Measurements from ENCODE around the gene CYP21A2.
"Not testable (repeated sequence)": the region's sequence is repeated elsewhere in the genome, so short reads cannot be mapped to it uniquely, and the experiment has no call there.

CYP21A2 gene

DNA sequence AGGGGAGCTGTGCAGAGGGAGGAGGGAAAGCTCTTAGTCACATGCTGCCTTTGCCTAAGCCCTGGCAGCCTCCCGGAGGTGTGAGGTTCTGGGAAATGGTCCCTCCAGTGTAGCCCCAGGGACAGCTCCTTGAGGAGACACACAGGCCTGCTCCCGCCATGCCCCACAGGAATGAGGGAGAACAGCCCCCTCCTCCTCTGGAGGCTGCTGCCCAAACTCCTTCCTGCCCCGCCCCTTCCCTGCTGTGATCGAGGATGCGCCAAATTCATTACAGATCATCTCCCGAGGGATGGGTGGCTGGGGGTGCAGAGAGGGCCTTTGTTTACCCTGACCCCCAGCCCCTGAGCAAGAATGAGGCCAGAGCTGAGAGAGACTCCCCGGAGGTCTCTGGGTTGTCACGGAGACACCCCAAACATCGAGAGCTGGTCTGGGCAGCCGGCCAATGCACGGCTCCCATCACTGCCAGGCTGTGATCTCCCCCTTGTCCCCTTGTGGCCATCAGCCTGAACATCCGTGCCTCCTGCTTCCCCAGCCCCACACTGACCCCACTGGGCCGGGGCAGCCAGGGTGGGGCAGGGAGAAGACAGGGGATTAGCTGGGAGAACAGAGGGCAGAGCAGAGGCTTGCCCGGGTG, 8.4 kb downstream of the CYP21A2 start:
- FAIRE-seq (no peak), DNase-seq (ENCODE audit: insufficient read length, low spot score) (no peak)
- TF ChIP-seq SPI1 (IDR thresholded peaks at IDR 0.05; ENCODE audit: low read depth, low read length), result no peak
- TF ChIP-seq TAF1 (IDR thresholded peaks at IDR 0.05; ENCODE audit: low read depth, low read length), result no peak
- TF ChIP-seq PAX5 (IDR thresholded peaks at IDR 0.05; ENCODE audit: insufficient read depth, low read length, severe bottlenecking), result no peak
- no peak for TF ChIP-seq POU2F2 (IDR thresholded peaks at IDR 0.05; ENCODE audit: low read depth, low read length)
- TF ChIP-seq POLR2AphosphoS5 (IDR thresholded peaks at IDR 0.05; ENCODE audit: low read depth, low read length), result no peak
- no peak for TF ChIP-seq POLR2A (IDR thresholded peaks at IDR 0.05; ENCODE audit: low read depth, low read length)

DNA sequence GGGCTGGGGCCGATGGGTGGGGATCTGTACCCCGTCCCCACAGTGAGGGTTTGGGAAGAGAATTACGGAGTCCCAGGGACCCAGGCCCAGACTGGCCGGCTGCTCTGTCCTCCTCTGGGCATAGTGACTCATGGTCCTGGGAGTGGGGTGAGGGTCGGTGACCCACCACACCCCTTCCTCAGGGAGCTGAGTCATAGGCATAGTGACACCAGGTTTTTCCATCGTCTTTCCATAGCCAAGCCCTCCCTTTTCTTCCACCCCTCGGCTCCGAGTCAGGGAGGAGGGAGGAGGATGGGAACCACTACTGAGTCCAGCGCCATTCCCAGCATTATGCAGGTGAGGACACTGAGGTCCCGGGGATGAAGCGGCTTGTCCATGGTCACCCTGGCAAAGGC, 8.9 kb downstream of the CYP21A2 start:
- TF ChIP-seq SPI1 (IDR thresholded peaks at IDR 0.05; ENCODE audit: low read depth, low read length), result no peak
- TF ChIP-seq TAF1 (IDR thresholded peaks at IDR 0.05; ENCODE audit: low read depth, low read length), result no peak
- TF ChIP-seq POU2F2 (IDR thresholded peaks at IDR 0.05; ENCODE audit: low read depth, low read length), result no peak
- no peak for TF ChIP-seq POLR2A (IDR thresholded peaks at IDR 0.05; ENCODE audit: low read depth, low read length)
- no peak for TF ChIP-seq PAX5 (IDR thresholded peaks at IDR 0.05; ENCODE audit: insufficient read depth, low read length, severe bottlenecking)
- no peak for TF ChIP-seq POLR2AphosphoS5 (IDR thresholded peaks at IDR 0.05; ENCODE audit: low read depth, low read length)
- FAIRE-seq, result no peak
- no peak for DNase-seq (ENCODE audit: insufficient read length, low spot score)

DNA sequence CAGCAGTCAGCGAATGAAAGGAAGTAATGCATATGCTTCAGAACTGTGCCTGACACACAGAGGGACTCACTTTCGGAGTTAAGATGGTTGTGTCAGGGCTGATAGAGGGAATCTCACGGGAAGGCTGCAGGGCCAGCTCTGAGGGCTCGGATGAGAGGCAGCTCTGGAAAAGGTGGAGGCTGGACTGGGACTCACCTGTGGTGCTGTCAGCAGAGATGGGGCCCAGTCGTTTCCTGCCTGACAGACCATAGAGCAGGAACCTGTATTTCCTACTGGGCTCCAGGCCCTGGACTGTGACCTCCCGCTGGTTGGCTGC, 9.3 kb downstream of the CYP21A2 start:
- DNase-seq (ENCODE audit: insufficient read length, low spot score) (no peak), FAIRE-seq (no peak)
- TF ChIP-seq POLR2AphosphoS5 (IDR thresholded peaks at IDR 0.05; ENCODE audit: low read depth, low read length) (no peak), POU2F2 (IDR thresholded peaks at IDR 0.05; ENCODE audit: low read depth, low read length) (no peak), TAF1 (IDR thresholded peaks at IDR 0.05; ENCODE audit: low read depth, low read length) (no peak), PAX5 (IDR thresholded peaks at IDR 0.05; ENCODE audit: insufficient read depth, low read length, severe bottlenecking) (no peak), SPI1 (IDR thresholded peaks at IDR 0.05; ENCODE audit: low read depth, low read length) (no peak), POLR2A (IDR thresholded peaks at IDR 0.05; ENCODE audit: low read depth, low read length) (no peak)

- peak; percentile 74 for DNase-seq (ENCODE audit: insufficient read length, low spot score)
- FAIRE-seq, result peak; percentile 66
- TF ChIP-seq SPI1 (IDR thresholded peaks at IDR 0.05; ENCODE audit: low read depth, low read length) (no peak), POU2F2 (IDR thresholded peaks at IDR 0.05; ENCODE audit: low read depth, low read length) (no peak), PAX5 (IDR thresholded peaks at IDR 0.05; ENCODE audit: insufficient read depth, low read length, severe bottlenecking) (no peak), POLR2A (IDR thresholded peaks at IDR 0.05; ENCODE audit: low read depth, low read length) (no peak), TAF1 (IDR thresholded peaks at IDR 0.05; ENCODE audit: low read depth, low read length) (no peak), POLR2AphosphoS5 (IDR thresholded peaks at IDR 0.05; ENCODE audit: low read depth, low read length) (no peak)
These were observed 9.9 kb downstream of the CYP21A2 start for GRCh38 chr6:32047855-32048766.

DNA sequence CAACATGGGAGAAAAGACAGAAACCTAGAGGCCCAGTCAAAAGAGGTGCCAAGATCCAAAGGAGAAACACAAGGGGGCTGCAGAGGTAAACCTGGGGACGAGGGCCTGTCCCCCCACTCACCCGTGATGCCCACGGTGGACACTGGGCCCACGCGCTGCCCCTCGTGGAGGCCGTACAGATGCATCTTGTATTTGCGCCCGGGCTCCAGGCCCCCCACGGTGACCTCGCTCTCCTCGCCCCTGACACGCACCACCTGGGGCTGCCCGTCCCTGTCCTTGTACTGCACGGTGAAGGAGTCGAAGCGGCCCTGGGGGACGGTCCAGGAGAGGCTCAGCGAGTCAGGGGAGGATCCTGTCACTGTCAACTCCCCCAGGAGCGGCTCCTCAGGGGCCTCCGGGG, 10.9 kb downstream of the CYP21A2 start:
- FAIRE-seq; DNase-seq (ENCODE audit: insufficient read length, low spot score): not testable (repeated sequence)

GRCh38 chr6:32049736-32050135, 11.5 kb downstream of the CYP21A2 start:
- FAIRE-seq; DNase-seq (ENCODE audit: insufficient read length, low spot score): not testable (repeated sequence)

GRCh38 chr6:32050562-32050961, 12.3 kb downstream of the CYP21A2 start:
- DNase-seq (ENCODE audit: insufficient read length, low spot score) (no peak), FAIRE-seq (no peak)
- TF ChIP-seq POU2F2 (IDR thresholded peaks at IDR 0.05; ENCODE audit: low read depth, low read length), result no peak

- FAIRE-seq, result not testable (repeated sequence)
These were observed 14.4 kb downstream of the CYP21A2 start for GRCh38 chr6:32052626-32053025.

GRCh38 chr6:32053314-32053713, 15.1 kb downstream of the CYP21A2 start:
- DNase-seq (ENCODE audit: insufficient read length, low spot score); FAIRE-seq: not testable (repeated sequence)

More at GRCh38 chr6:32052626-32053025, 14.4 kb downstream of the CYP21A2 start:
- DNase-seq (ENCODE audit: insufficient read length, low spot score), result not testable (repeated sequence)

DNA sequence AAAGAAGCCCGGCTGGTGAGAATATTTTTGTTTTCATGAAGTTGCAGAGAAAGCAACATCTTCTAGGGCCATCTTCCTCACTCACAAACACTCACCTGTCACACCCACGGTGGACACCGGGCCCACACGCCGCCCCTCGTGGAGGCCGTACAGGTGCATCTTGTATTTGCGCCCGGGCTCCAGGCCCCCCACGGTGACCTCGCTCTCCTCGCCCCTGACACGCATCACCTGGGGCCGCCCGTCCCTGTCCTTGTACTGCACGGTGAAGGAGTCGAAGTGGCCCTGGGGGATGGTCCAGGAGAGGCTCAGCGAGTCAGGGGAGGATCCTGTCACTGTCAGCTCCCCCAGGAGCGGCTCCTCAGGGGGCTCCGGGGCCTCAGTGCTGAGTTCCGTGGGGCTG, 17.5 kb downstream of the CYP21A2 start:
- DNase-seq (ENCODE audit: insufficient read length, low spot score); FAIRE-seq: not testable (repeated sequence)

- FAIRE-seq (no peak), DNase-seq (ENCODE audit: insufficient read length, low spot score) (no peak)
- no peak for TF ChIP-seq POLR2A (IDR thresholded peaks at IDR 0.05; ENCODE audit: low read depth, low read length)
These were observed 18.0 kb downstream of the CYP21A2 start for GRCh38 chr6:32056254-32056653.

GRCh38 chr6:32057966-32058365, 19.8 kb downstream of the CYP21A2 start:
- no peak for TF ChIP-seq POLR2A (IDR thresholded peaks at IDR 0.05; ENCODE audit: low read depth, low read length)
- no peak for TF ChIP-seq PAX5 (IDR thresholded peaks at IDR 0.05; ENCODE audit: insufficient read depth, low read length, severe bottlenecking)
- TF ChIP-seq POLR2AphosphoS5 (IDR thresholded peaks at IDR 0.05; ENCODE audit: low read depth, low read length), result no peak
- no peak for TF ChIP-seq SPI1 (IDR thresholded peaks at IDR 0.05; ENCODE audit: low read depth, low read length)
- no peak for TF ChIP-seq POU2F2 (IDR thresholded peaks at IDR 0.05; ENCODE audit: low read depth, low read length)
- TF ChIP-seq TAF1 (IDR thresholded peaks at IDR 0.05; ENCODE audit: low read depth, low read length), result no peak
- FAIRE-seq, result no peak
- no peak for DNase-seq (ENCODE audit: insufficient read length, low spot score)

Data from GM12891 (cell line).